ENCODE data around the gene CRYBB2. TPM values are rescaled to one million over a fixed set of nuclear protein-coding genes. Genes with fewer than 3 reads are reported as not detected.

CRYBB2 gene
- total RNA-seq, 1 experiment from 2014 or later = not detected

DNA sequence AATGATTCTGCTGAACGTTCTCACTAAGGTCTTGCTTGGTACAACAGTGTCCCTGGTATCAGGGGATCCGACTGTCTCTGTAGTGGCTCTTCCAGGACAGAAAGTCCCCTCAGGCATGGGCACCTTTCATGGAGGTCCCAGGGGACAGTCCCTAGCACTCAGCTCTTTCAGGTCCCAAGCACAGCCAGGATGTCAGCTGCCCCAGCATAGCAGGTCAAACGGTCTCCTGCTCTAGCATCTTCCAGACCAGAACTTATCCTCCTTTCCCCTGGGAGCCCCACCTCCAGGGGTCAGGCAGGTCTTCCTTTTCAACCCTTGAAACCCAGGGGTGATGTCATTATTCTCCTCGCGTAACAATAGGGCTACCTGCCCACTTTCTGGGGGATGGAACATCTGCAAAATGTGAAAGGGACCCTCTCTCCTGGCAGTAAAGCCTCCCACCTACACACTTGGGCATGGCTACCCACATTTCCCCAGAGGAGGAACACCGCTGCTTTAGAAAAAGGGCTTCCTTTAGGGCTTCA lies 44.5 kb upstream of the CRYBB2 start:
- no peaks in the 10 kb centered on the region for H3K27me3 ChIP-seq (ENCODE audit: insufficient read depth, low read length)
- H3K79me2 ChIP-seq (ENCODE audit: insufficient read depth, low read length) = no peaks in the 10 kb centered on the region
- H3K36me3 ChIP-seq (ENCODE audit: control insufficient read depth in 1 of 2, insufficient read depth in 2 of 2, low read length in 2 of 2) = peaks cover 0 to 17% of the 10 kb centered on the region in 2 experiments; a peak in 3 of 4 replicates
- no peaks in the 10 kb centered on the region for H3K4me1 ChIP-seq (ENCODE audit: control insufficient read depth in 1 of 2, insufficient read depth in 2 of 2, low read length in 2 of 2)
- intact Hi-C loops (cut with micrococcal nuclease) = no loop called here
- no peak overlapping the region for H3K4me3 ChIP-seq (replicated peaks in 1 of 2; ENCODE audit: low read depth in 1 of 2, low read length in 2 of 2)
- no peak for DNase-seq (ENCODE audit: low read depth, low spot score)
- H3K9me3 ChIP-seq (ENCODE audit: control insufficient read depth in 1 of 2, insufficient read depth in 1 of 2, low read depth in 1 of 2, low read length in 2 of 2) = no peaks in the 10 kb centered on the region
- H3K9me2 ChIP-seq (ENCODE audit: insufficient read depth) = no peaks in the 10 kb centered on the region
- no peaks in the 10 kb centered on the region for H4K20me1 ChIP-seq (ENCODE audit: insufficient read depth)
- no peak overlapping the region for H3K9ac ChIP-seq (ENCODE audit: low read length)
- ChIA-PET CTCF (no interaction called here), POLR2A (no interaction called here), RAD21 (ENCODE audit: low non-redundant PET in 1 of 2, low total read pairs in 2 of 2, uncharacterized antibody in 2 of 2, unreplicated experiment in 2 of 2) (no interaction called here)
- no peak overlapping the region for H3K4me2 ChIP-seq (ENCODE audit: low read length)
- H2AFZ ChIP-seq (ENCODE audit: low read depth, low read length, poor library complexity, severe bottlenecking) = no peak overlapping the region
- H3K27ac ChIP-seq (ENCODE audit: low read depth, low read length) = no peak overlapping the region
- BruUV-seq (replicated peaks) = no TSS peak
- TF ChIP-seq FOSL1 (IDR thresholded peaks at IDR 0.05; ENCODE audit: low read depth) (no peak), SP1 (IDR thresholded peaks at IDR 0.05; ENCODE audit: low read depth) (no peak), YY1 (IDR thresholded peaks at IDR 0.05; ENCODE audit: extremely low read depth, insufficient replicate concordance, low read depth, low read length) (no peak), CEBPB (IDR thresholded peaks at IDR 0.05; ENCODE audit: low read depth) (no peak), TCF7L2 (IDR thresholded peaks at IDR 0.05; ENCODE audit: borderline replicate concordance, extremely low read depth, insufficient read depth, insufficient read length) (no peak), EZH2 (IDR thresholded peaks at IDR 0.05) (no peak), SRF (IDR thresholded peaks at IDR 0.05; ENCODE audit: low read depth) (no peak), CBX3 (IDR thresholded peaks at IDR 0.05; ENCODE audit: low read depth) (no peak)
- no peak for ATAC-seq

DNA sequence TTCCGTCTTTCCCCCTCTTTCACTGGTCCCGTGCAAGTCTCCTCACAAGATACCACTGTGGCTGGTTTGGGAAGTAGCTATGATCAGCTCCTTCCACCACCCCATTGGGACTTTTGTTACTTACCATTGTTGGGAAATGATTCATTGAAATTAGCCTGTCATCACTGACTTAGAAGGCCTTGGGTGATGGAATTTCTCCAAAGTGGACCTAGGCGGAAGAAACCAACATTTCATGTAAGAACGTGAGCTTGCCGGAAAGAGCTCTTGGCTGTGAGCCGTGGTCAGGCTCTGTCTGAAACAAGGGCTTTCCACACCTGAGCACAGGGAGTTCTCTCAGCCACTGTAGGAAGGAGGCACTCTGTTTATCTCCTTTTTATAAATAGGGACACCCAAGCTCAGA lies 43.3 kb upstream of the CRYBB2 start:
- intact Hi-C loops (cut with micrococcal nuclease) = no loop called here
- Histone ChIP-seq H3K27me3 (ENCODE audit: insufficient read depth, low read length) (no peaks in the 10 kb centered on the region), H3K27ac (ENCODE audit: low read depth, low read length) (no peak overlapping the region), H3K9me3 (ENCODE audit: control insufficient read depth in 1 of 2, insufficient read depth in 1 of 2, low read depth in 1 of 2, low read length in 2 of 2) (no peaks in the 10 kb centered on the region), H3K4me3 (replicated peaks in 1 of 2; ENCODE audit: low read depth in 1 of 2, low read length in 2 of 2) (no peak overlapping the region), H3K9ac (ENCODE audit: low read length) (no peak overlapping the region), H3K36me3 (ENCODE audit: control insufficient read depth in 1 of 2, insufficient read depth in 2 of 2, low read length in 2 of 2) (peaks cover 0 to 17% of the 10 kb centered on the region in 2 experiments; a peak in 3 of 4 replicates), H4K20me1 (ENCODE audit: insufficient read depth) (no peaks in the 10 kb centered on the region), H3K4me2 (ENCODE audit: low read length) (no peak overlapping the region), H3K79me2 (ENCODE audit: insufficient read depth, low read length) (no peaks in the 10 kb centered on the region), H2AFZ (ENCODE audit: low read depth, low read length, poor library complexity, severe bottlenecking) (no peak overlapping the region), H3K9me2 (ENCODE audit: insufficient read depth) (no peaks in the 10 kb centered on the region), H3K4me1 (ENCODE audit: control insufficient read depth in 1 of 2, insufficient read depth in 2 of 2, low read length in 2 of 2) (no peaks in the 10 kb centered on the region)
- ChIA-PET POLR2A (no interaction called here), CTCF (interaction anchor here (0.7 kb wide), 1 partner anchor 26 kb away, joined by 3 read pairs; no protein-coding TSS in a partner anchor), RAD21 (ENCODE audit: low non-redundant PET in 1 of 2, low total read pairs in 2 of 2, uncharacterized antibody in 2 of 2, unreplicated experiment in 2 of 2) (no interaction called here)
- TF ChIP-seq JUND (IDR thresholded peaks at IDR 0.05) (no peak), POLR2A (IDR thresholded peaks at IDR 0.05; ENCODE audit: borderline replicate concordance, extremely low read depth, insufficient read depth, insufficient read length) (no peak), FOSL1 (IDR thresholded peaks at IDR 0.05; ENCODE audit: low read depth) (no peak), SP1 (IDR thresholded peaks at IDR 0.05; ENCODE audit: low read depth) (no peak)
- TF ChIP-seq, protein P1, sequence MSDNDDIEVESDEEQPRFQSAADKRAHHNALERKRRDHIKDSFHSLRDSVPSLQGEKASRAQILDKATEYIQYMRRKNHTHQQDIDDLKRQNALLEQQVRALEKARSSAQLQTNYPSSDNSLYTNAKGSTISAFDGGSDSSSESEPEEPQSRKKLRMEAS (IDR thresholded peaks at IDR 0.05) = no peak
- no TSS peak for BruUV-seq (replicated peaks)
- DNase-seq (ENCODE audit: low read depth, low spot score) (no peak), ATAC-seq (no peak)
